Spleen (tissue), 11 donors: Measurements from ENCODE around the gene PHF21B. TPM values are rescaled to one million over a fixed set of nuclear protein-coding genes. Genes with fewer than 3 reads are reported as not detected.
A peak's percentile ranks its signal among the peaks of the same experiment; 100 is the strongest.

ENCODE experiments used
- DNase-seq: peaks from one replicate; pipeline ENCODE4 v3.0.0-alpha.2; 2020
- H3K27ac ChIP-seq, 8 donors: fragments of 200-600 bp; sonication (generic) in 7 of 8; 1 replicate in 4 of 8; 2 replicates in 4 of 8; pipeline versions ENCODE4 v1.5.0 to v1.8.0; 2016 to 2021; ENCODE audit warnings: inconsistent platforms in 4 of 8, mild to moderate bottlenecking in 4 of 8, moderate library complexity in 1 of 8
- H3K27me3 ChIP-seq, 7 donors: fragments of 200-600 bp; sonication (generic) in 6 of 7; replicated peaks in 1 of 7; 1 replicate in 4 of 7; 2 replicates in 3 of 7; pipeline versions ENCODE4 v1.5.0 to v1.8.0; 2016 to 2021; ENCODE audit warnings: inconsistent platforms in 3 of 7, mild to moderate bottlenecking in 1 of 7
- H3K36me3 ChIP-seq, 6 donors: fragments of 200-600 bp; sonication (generic) in 5 of 6; 1 replicate in 4 of 6; 2 replicates in 2 of 6; pipeline versions ENCODE4 v1.5.0 to v1.8.0; 2016 to 2021; ENCODE audit warnings: inconsistent platforms in 2 of 6
- H3K4me1 ChIP-seq, 6 donors: fragments of 200-600 bp; sonication (generic) in 5 of 6; 1 replicate in 3 of 6; 2 replicates in 3 of 6; pipeline versions ENCODE4 v1.5.0 to v1.8.0; 2016 to 2021; ENCODE audit warnings: inconsistent platforms in 3 of 6
- H3K4me3 ChIP-seq, 8 donors: fragments of 200-600 bp; sonication (generic) in 7 of 8; 1 replicate in 4 of 8; 2 replicates in 4 of 8; pipeline versions ENCODE4 v1.5.0 to v1.8.0; 2016 to 2021; ENCODE audit warnings: inconsistent platforms in 4 of 8, mild to moderate bottlenecking in 4 of 8, moderate library complexity in 2 of 8
- H3K9me3 ChIP-seq, 8 donors: fragments of 200-600 bp; sonication (generic) in 7 of 8; 1 replicate in 4 of 8; 2 replicates in 4 of 8; pipeline versions ENCODE4 v1.5.0 to v1.8.0; 2016 to 2021; ENCODE audit warnings: inconsistent platforms in 4 of 8
- CTCF ChIP-seq, 11 experiments: fragments of 200-600 bp in 7 of 11; fragments of 450-650 bp in 4 of 11; sonication (generic) in 4 of 11; IDR thresholded peaks in 8 of 11; conservative IDR thresholded peaks in 3 of 11; 1 replicate in 7 of 11; 2 replicates in 4 of 11; pipeline versions ENCODE4 v1.4.0 to v1.8.0; 2016 to 2021; ENCODE audit warnings: antibody characterized with exemption in 11 of 11, inconsistent platforms in 4 of 11, mild to moderate bottlenecking in 1 of 11
- POLR2A ChIP-seq, 3 donors: fragments of 450-650 bp; IDR thresholded peaks; one replicate each; pipeline ENCODE4 v1.5.1; 2017; ENCODE audit warnings: antibody characterized with exemption in 3 of 3, mild to moderate bottlenecking in 1 of 3
- POLR2AphosphoS5 ChIP-seq, 3 donors: sonication (generic); formaldehyde crosslinking; IDR thresholded peaks; one replicate each; pipeline ENCODE4 v1.5.1; 2017; ENCODE audit warnings: antibody characterized with exemption in 3 of 3
- WGBS, 5 donors: extraction: QIAGEN DNeasy Blood & Tissue Kit in 3 of 5; methylation state at CpG; one replicate each; pipeline versions ENCODE4 v1.1.5 to v1.1.7; 2013 to 2018; 5-methylcytosine and 5-hydroxymethylcytosine counted together
- intact Hi-C: fragments of 100-400 bp; cut with DNase I; formaldehyde crosslinking; loops from one replicate; pipeline ENCODE4 v1.15.0; 2023; ENCODE audit warnings: low total_unique reads
- polyA plus RNA-seq, 3 donors: library from polyadenylated mRNA; stranded (reverse); fragments of 200-250 nt; gene quantifications; one replicate each; pipeline ENCODE4 v1.2.1, GENCODE V29; 2013
- total RNA-seq, 7 donors: library from RNA; depleted of rRNA in 3 of 7; stranded (reverse); fragments of >200 nt in 3 of 7; fragmentation: NEBNext Ultra II Directional in 4 of 7; extraction: Animal tissue kit (Norgen Biotek cat#: 25700) in 4 of 7; gene quantifications; one replicate each; pipeline versions ENCODE4 v1.1.0 to v1.2.1, GENCODE V29; 2016 to 2021
- donor health status: healthy with polysubstance abuse.
- donor health status: DM: no; HTN: no; CAD: no; lungs with moderate emphysema.
- donor health status: DM: no; HTN: no; CAD: no.
- donor health status: Bipolar disorder and iron deficiency.
- donor health status: healthy.
- donor health status: DM: no; HTN: no; CAD: no.
- donor health status: DM: yes; HTN: yes; CAD: no.

Gene PHF21B
- total and polyA plus RNA-seq, 10 donors, result 0.03 to 0.46 (median 0.09) TPM; not detected in 4

- peaks cover 0 to 62% (median 0%) of the 10 kb centered on the region in 7 donors for H3K27me3 ChIP-seq
- H3K4me3 ChIP-seq, result no peak overlapping the region
- WGBS, 5 donors, result 65 to 76% (median 71%) methylated on average over 13 to 15 of the region's 15 CpGs
- H3K36me3 ChIP-seq, result no peaks in the 10 kb centered on the region
- no peak for DNase-seq
- no peaks in the 10 kb centered on the region for H3K9me3 ChIP-seq
- no peak overlapping the region for H3K27ac ChIP-seq
- TF ChIP-seq POLR2AphosphoS5 (IDR thresholded peaks at IDR 0.05) (peak in 2 of 3 donors; percentile 9 to 24), CTCF (IDR thresholded peaks at IDR 0.05 in 8 of 11, conservative IDR thresholded peaks at IDR 0.05 in 3 of 11) (no peak), POLR2A (IDR thresholded peaks at IDR 0.05) (no peak)
- H3K4me1 ChIP-seq, result no peaks in the 10 kb centered on the region
- intact Hi-C loops, result no loop called here
Observed at GRCh38 chr22:45036154-45036553, 26.3 kb upstream of the PHF21B start.

- TF ChIP-seq POLR2A (IDR thresholded peaks at IDR 0.05), result no peak
- no peak for TF ChIP-seq CTCF (IDR thresholded peaks at IDR 0.05 in 8 of 11, conservative IDR thresholded peaks at IDR 0.05 in 3 of 11)
- TF ChIP-seq POLR2AphosphoS5 (IDR thresholded peaks at IDR 0.05), result no peak
- H3K27ac ChIP-seq, result no peak overlapping the region
- DNase-seq, result no peak
- no peaks in the 10 kb centered on the region for H3K36me3 ChIP-seq
- H3K4me3 ChIP-seq, result no peak overlapping the region
- WGBS, 5 donors, result 87 to 94% (median 93%) methylated on average over 8 of the region's 8 CpGs
- H3K4me1 ChIP-seq, result no peaks in the 10 kb centered on the region
- H3K27me3 ChIP-seq, result peaks cover 0 to 60% (median 0%) of the 10 kb centered on the region in 7 donors
- intact Hi-C loops, result no loop called here
- no peaks in the 10 kb centered on the region for H3K9me3 ChIP-seq
Observed at GRCh38 chr22:45034821-45035220, 25.0 kb upstream of the PHF21B start.

- Histone ChIP-seq H3K27ac (no peak overlapping the region), H3K36me3 (no peaks in the 10 kb centered on the region), H3K27me3 (peaks cover 0 to 65% (median 0%) of the 10 kb centered on the region in 7 donors), H3K4me1 (no peaks in the 10 kb centered on the region), H3K4me3 (no peak overlapping the region), H3K9me3 (no peaks in the 10 kb centered on the region)
- 86 to 92% (median 91%) methylated on average over 10 of the region's 10 CpGs for WGBS, 5 donors
- intact Hi-C loops, result no loop called here
- no peak for DNase-seq
- TF ChIP-seq CTCF (IDR thresholded peaks at IDR 0.05 in 8 of 11, conservative IDR thresholded peaks at IDR 0.05 in 3 of 11) (no peak), POLR2A (IDR thresholded peaks at IDR 0.05) (no peak), POLR2AphosphoS5 (IDR thresholded peaks at IDR 0.05) (no peak)
Observed at GRCh38 chr22:45034156-45034555, 24.4 kb upstream of the PHF21B start.

- no peak overlapping the region for H3K4me3 ChIP-seq
- H3K27ac ChIP-seq, result no peak overlapping the region
- TF ChIP-seq POLR2AphosphoS5 (IDR thresholded peaks at IDR 0.05), result no peak
- no peak for TF ChIP-seq CTCF (IDR thresholded peaks at IDR 0.05 in 8 of 11, conservative IDR thresholded peaks at IDR 0.05 in 3 of 11)
- no peak for TF ChIP-seq POLR2A (IDR thresholded peaks at IDR 0.05)
- intact Hi-C loops, result no loop called here
- H3K4me1 ChIP-seq, result no peaks in the 10 kb centered on the region
- no peaks in the 10 kb centered on the region for H3K36me3 ChIP-seq
- no peaks in the 10 kb centered on the region for H3K9me3 ChIP-seq
- DNase-seq, result no peak
- peaks cover 0 to 74% (median 0%) of the 10 kb centered on the region in 7 donors for H3K27me3 ChIP-seq
- WGBS, 5 donors, result 5 to 13% (median 8%) methylated on average over 2 of the region's 2 CpGs
Observed at GRCh38 chr22:45033136-45033535, 23.3 kb upstream of the PHF21B start.
